CD4-positive, alpha-beta T cell (primary cell): ENCODE results near the gene PRDM16. TPM values are rescaled to one million over a fixed set of nuclear protein-coding genes. Genes with fewer than 3 reads are reported as not detected.

Experiments
- ATAC-seq: fragments of 200-7000 bp; cut with Tn5 transposase; one replicate; pipeline ENCODE4 v1.10.0; 2022; ENCODE audit warnings: mild to moderate bottlenecking; ENCODE audit not compliant: poor library complexity
- CTCF ChIA-PET: fragments of 350-600 bp; sonication (Branson Sonifier 250); formaldehyde crosslinking; loops from one replicate; lab custom pipeline; 2021; ENCODE audit warnings: antibody characterized with exemption, inconsistent platforms; lab: Charles Lee
- POLR2A ChIA-PET: fragments of 350-600 bp; sonication (Branson Sonifier 250); formaldehyde crosslinking; loops from one replicate; lab custom pipeline; 2021; ENCODE audit warnings: antibody characterized with exemption, inconsistent platforms; lab: Charles Lee
- DNase-seq, 14 experiments: peaks; one replicate each; pipeline ENCODE4 v3.0.0-alpha.2; 2013 to 2020; ENCODE audit warnings: mixed read lengths in 2 of 14
- H3K27ac ChIP-seq, 2 donors: one replicate each; pipeline versions ENCODE4 v1.5.1 to v1.7.0; 2013; ENCODE audit warnings: low read length in 2 of 2, low read depth in 1 of 2, mild to moderate bottlenecking in 1 of 2
- H3K27me3 ChIP-seq, 2 experiments: 1 replicate in 1 of 2; 2 replicates in 1 of 2; pipeline versions ENCODE4 v1.6.1 to v1.7.0; 2013; ENCODE audit warnings: low read length in 2 of 2, control low read depth in 1 of 2, mild to moderate bottlenecking in 1 of 2, moderate library complexity in 1 of 2; ENCODE audit not compliant: insufficient read depth in 2 of 2, control insufficient read depth in 1 of 2
- H3K36me3 ChIP-seq: one replicate; pipeline ENCODE4 v1.6.1; 2013; ENCODE audit warnings: low read length, control low read depth; ENCODE audit not compliant: insufficient read depth
- H3K4me1 ChIP-seq: one replicate; pipeline ENCODE4 v1.6.1; 2013; ENCODE audit warnings: low read length, control low read depth; ENCODE audit not compliant: insufficient read depth
- H3K4me3 ChIP-seq: one replicate; pipeline ENCODE4 v1.5.1; 2013; ENCODE audit warnings: mild to moderate bottlenecking, low read length, moderate library complexity
- H3K9me3 ChIP-seq, 2 experiments: 1 replicate in 1 of 2; 2 replicates in 1 of 2; pipeline versions ENCODE4 v1.6.1 to v1.7.0; 2013; ENCODE audit warnings: low read length in 2 of 2, mild to moderate bottlenecking in 2 of 2, control low read depth in 1 of 2, moderate library complexity in 1 of 2; ENCODE audit not compliant: control insufficient read depth in 1 of 2, insufficient read depth in 1 of 2
- H3K27ac Mint-ChIP-seq: one replicate; pipeline ENCODE4 v1.8.0; 2020; ENCODE audit warnings: mixed read lengths
- H3K27me3 Mint-ChIP-seq: one replicate; pipeline ENCODE4 v1.8.0; 2021; ENCODE audit warnings: mixed read lengths
- H3K36me3 Mint-ChIP-seq: one replicate; pipeline ENCODE4 v1.8.0; 2021; ENCODE audit warnings: low read depth, mixed read lengths
- H3K4me1 Mint-ChIP-seq: one replicate; pipeline ENCODE4 v1.8.0; 2021; ENCODE audit warnings: low read depth, mixed read lengths
- H3K4me3 Mint-ChIP-seq: one replicate; pipeline ENCODE4 v1.8.0; 2020; ENCODE audit warnings: mild to moderate bottlenecking, mixed read lengths
- H3K9me3 Mint-ChIP-seq: one replicate; pipeline ENCODE4 v1.8.0; 2020; ENCODE audit warnings: mixed read lengths
- intact Hi-C, 2 experiments: fragments of 100-400 bp; cut with DNase I in 1 of 2; cut with micrococcal nuclease in 1 of 2; formaldehyde crosslinking; loops; one replicate each; pipeline versions ENCODE4 v1.15.1 to v1.9.0; 2023 to 2025; cut with DNase I, micrococcal nuclease
- total RNA-seq, 174 experiments: library from RNA in 2 of 174; stranded (reverse) in 2 of 174; gene quantifications; one replicate each; pipeline ENCODE4 v1.2.3 and lab custom pipeline; 2021 to 2026
- TF ChIP-seq, protein P1 (sequence below): fragments of 200-600 bp; IDR thresholded peaks from one replicate; pipeline ENCODE4 v1.8.0; 2022; ENCODE audit warnings: antibody characterized with exemption, mild to moderate bottlenecking

Gene PRDM16
- total RNA-seq, 2 experiments from 2014 or later = not detected

DNA sequence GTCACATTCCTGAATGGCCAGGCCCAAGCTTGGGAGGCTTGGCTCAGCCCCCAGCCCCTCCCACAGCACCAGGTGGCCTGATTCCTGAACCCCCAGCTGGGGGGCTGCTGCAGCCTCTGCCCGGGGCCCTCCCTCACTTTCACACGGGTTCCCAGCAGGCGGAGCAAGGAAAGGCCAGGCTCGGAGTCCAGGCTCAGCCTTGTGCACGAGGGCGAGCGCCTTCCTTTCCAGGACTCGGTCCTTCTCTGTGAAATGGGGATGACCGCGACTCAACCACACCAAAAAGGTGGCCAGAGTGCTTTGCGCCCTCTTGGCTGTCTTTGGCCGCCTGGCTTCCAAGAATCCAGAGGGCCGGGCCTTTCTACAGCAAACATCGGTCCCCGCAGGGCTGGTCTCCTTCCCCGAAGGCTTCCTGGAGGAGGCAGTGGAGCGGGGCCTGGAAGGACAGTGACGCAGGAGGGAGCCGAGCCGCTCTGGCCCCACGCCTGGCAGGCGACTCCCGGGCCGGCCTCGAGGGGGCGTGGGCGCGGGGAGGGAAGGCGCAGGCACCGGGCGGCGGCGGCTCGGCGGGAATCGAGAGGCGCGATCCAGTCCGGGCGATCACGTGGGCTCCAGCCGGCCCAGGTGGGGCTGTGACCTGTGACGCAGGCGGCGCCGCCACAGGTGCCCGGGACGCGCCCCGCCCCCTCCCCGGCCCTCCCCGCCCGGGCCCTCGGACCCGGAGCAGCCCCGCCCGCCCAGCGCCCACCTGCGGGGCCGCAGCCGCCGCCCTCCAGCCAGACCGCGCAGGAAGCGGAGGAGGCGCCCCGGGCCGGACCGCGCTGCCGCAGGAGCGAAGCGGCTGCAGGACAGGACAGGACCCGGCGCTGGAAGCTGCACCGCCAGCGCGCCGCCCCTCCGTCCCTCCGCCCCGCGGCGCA is 385.1 kb downstream of the PRDM16 start, which contains the start of gene ARHGEF16:
Gene ARHGEF16 (plus strand): TSS at position 775 of the 920 bp plus-strand sequence. CDS start 8,420 bp downstream, outside the sequence.
- H3K36me3 ChIP-seq = no peaks in the 10 kb centered on the region
- peaks cover 18% of the 10 kb centered on the region for H3K27me3 Mint-ChIP-seq
- H3K4me3 ChIP-seq = peak within 1 kb of the TSS; percentile 36
- H3K27ac ChIP-seq = no peak within 1 kb of the TSS
- TF ChIP-seq, protein P1, sequence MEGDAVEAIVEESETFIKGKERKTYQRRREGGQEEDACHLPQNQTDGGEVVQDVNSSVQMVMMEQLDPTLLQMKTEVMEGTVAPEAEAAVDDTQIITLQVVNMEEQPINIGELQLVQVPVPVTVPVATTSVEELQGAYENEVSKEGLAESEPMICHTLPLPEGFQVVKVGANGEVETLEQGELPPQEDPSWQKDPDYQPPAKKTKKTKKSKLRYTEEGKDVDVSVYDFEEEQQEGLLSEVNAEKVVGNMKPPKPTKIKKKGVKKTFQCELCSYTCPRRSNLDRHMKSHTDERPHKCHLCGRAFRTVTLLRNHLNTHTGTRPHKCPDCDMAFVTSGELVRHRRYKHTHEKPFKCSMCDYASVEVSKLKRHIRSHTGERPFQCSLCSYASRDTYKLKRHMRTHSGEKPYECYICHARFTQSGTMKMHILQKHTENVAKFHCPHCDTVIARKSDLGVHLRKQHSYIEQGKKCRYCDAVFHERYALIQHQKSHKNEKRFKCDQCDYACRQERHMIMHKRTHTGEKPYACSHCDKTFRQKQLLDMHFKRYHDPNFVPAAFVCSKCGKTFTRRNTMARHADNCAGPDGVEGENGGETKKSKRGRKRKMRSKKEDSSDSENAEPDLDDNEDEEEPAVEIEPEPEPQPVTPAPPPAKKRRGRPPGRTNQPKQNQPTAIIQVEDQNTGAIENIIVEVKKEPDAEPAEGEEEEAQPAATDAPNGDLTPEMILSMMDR = no peak
- H3K4me1 Mint-ChIP-seq = peaks cover 3% of the 10 kb centered on the region
- intact Hi-C loops = loop anchor here (1.0 to 5.0 kb wide), 6 partner anchors 29 to 349 kb away; no protein-coding TSS in a partner anchor
- H3K36me3 Mint-ChIP-seq = no peaks in the 10 kb centered on the region
- ChIA-PET CTCF (interaction anchor here (1.2 to 1.5 kb wide), 3 partner anchors 9 to 165 kb away, joined by 3 to 23 read pairs (median 6); no protein-coding TSS in a partner anchor), POLR2A (interaction anchor here (1.2 kb wide), 1 partner anchor 270 kb away, joined by 4 read pairs; no protein-coding TSS in a partner anchor)
- peaks cover 19 to 21% of the 10 kb centered on the region in 2 experiments for H3K27me3 ChIP-seq
- H3K4me3 Mint-ChIP-seq = peak within 1 kb of the TSS; percentile 74
- DNase-seq (peak in 11 of 14 experiments; percentile 6 to 67 (median 35)), ATAC-seq (peak; percentile 59)
- no peaks in the 10 kb centered on the region for H3K9me3 Mint-ChIP-seq
- peaks cover 0 to 22% of the 10 kb centered on the region in 2 experiments for H3K9me3 ChIP-seq
- peaks cover 22% of the 10 kb centered on the region for H3K4me1 ChIP-seq
- H3K27ac Mint-ChIP-seq = no peak within 1 kb of the TSS

DNA sequence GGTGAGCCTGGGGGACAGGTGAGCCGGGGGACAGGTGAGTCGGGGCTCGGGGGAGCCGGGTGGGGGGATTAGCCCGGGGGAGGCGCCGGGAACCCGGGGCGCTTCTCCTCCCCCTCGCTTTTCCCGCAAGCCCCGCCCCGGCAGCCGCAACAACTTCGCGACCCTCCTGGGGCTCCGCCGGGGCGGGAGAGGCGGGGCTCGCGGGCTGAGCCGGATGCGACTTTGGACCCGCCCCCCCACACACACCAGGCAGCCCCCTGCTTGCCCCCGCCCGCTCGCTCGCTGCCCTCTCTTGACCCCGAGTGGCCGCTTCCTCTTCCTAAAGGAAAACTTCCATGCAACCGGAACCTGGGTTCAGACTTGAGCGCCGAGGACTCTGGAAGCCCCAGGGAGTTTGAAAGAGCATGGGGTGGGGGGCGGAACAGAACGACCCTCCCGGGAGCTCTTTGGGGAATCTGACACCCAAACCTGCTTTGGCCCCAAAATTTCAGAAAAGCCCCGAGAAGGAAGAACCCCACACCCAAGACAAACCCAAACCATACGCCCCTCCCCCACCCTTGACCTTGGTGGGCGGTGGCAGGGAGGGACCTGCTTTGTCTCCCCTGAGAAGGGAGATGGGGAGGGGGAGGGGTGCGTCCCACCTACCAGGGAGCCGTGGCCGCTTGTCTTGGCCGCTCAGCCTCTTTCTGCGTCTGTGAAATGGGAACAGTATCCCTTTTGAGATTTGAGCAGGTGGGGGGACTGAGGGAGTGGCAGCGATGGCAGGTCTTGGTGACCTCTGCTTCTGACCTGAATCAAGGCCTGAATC is 386.0 kb downstream of the PRDM16 start:
- intact Hi-C loops = loop anchor here in 1 of 2 experiments (5.0 kb wide), 1 partner anchor 347 kb away; no protein-coding TSS in a partner anchor
- ATAC-seq = peak; percentile 27

More for the DNA sequence above, 386.0 kb downstream of the PRDM16 start:
- H3K27me3 Mint-ChIP-seq = peaks cover 18% of the 10 kb centered on the region
- H3K4me1 Mint-ChIP-seq = peaks cover 3% of the 10 kb centered on the region
- CTCF ChIA-PET = no interaction called here
- Histone ChIP-seq H3K27me3 (peaks cover 19 to 21% of the 10 kb centered on the region in 2 experiments), H3K27ac (no peak overlapping the region), H3K4me3 (peak overlapping the region; percentile 5), H3K4me1 (peaks cover 22% of the 10 kb centered on the region), H3K9me3 (peaks cover 0 to 22% of the 10 kb centered on the region in 2 experiments), H3K36me3 (no peaks in the 10 kb centered on the region)
- peak overlapping the region; percentile 74 for H3K4me3 Mint-ChIP-seq
- POLR2A ChIA-PET = no interaction called here
- no peaks in the 10 kb centered on the region for H3K9me3 Mint-ChIP-seq
- no peaks in the 10 kb centered on the region for H3K36me3 Mint-ChIP-seq
- no peak overlapping the region for H3K27ac Mint-ChIP-seq
- DNase-seq = peak in 6 of 14 experiments; percentile 13 to 44 (median 26)
- TF ChIP-seq, protein P1 = no peak
